Esophagus (tissue), 2 donors: Measurements from ENCODE around the gene RAD51B. TPM values are rescaled to one million over a fixed set of nuclear protein-coding genes. Genes with fewer than 3 reads are reported as not detected.

Source experiments
- H3K27ac ChIP-seq, 2 donors: one replicate each; pipeline ENCODE4 v1.5.1; 2013; ENCODE audit warnings: low read depth in 2 of 2, mild to moderate bottlenecking in 2 of 2, inconsistent platforms in 1 of 2, low read length in 1 of 2, moderate library complexity in 1 of 2
- H3K27me3 ChIP-seq, 2 donors: one replicate each; pipeline ENCODE4 v1.6.1; 2013; ENCODE audit warnings: low read length in 2 of 2, control low read depth in 1 of 2, mild to moderate bottlenecking in 1 of 2; ENCODE audit not compliant: insufficient read depth in 2 of 2, control insufficient read depth in 1 of 2
- H3K36me3 ChIP-seq, 2 donors: one replicate each; pipeline ENCODE4 v1.6.1; 2013; ENCODE audit warnings: low read length in 1 of 2; ENCODE audit not compliant: control insufficient read depth in 2 of 2, insufficient read depth in 2 of 2
- H3K4me1 ChIP-seq, 2 donors: one replicate each; pipeline ENCODE4 v1.6.1; 2013; ENCODE audit warnings: low read length in 1 of 2; ENCODE audit not compliant: control insufficient read depth in 2 of 2, insufficient read depth in 2 of 2
- H3K4me3 ChIP-seq, 2 donors: one replicate each; pipeline ENCODE4 v1.5.1; 2013; ENCODE audit warnings: low read length in 2 of 2, mild to moderate bottlenecking in 2 of 2, low read depth in 1 of 2, moderate library complexity in 1 of 2
- H3K9me3 ChIP-seq, 2 donors: one replicate each; pipeline ENCODE4 v1.6.1; 2013; ENCODE audit warnings: mild to moderate bottlenecking in 2 of 2, low read depth in 1 of 2, low read length in 1 of 2, moderate library complexity in 1 of 2; ENCODE audit not compliant: control insufficient read depth in 2 of 2, insufficient read depth in 1 of 2
- WGBS, 2 donors: extraction: QIAGEN DNeasy Blood & Tissue Kit; methylation state at CpG; one replicate each; pipeline ENCODE4 v1.1.7; 2013; 5-methylcytosine and 5-hydroxymethylcytosine counted together
- polyA plus RNA-seq, 2 donors: library from polyadenylated mRNA; stranded (reverse); fragments of 200-250 nt; gene quantifications; one replicate each; pipeline ENCODE4 v1.2.3, GENCODE V29; 2013
- donor health status: healthy with polysubstance abuse.
- donor health status: Bipolar disorder and iron deficiency.

Gene RAD51B
- polyA plus RNA-seq, 2 donors, result 3.2 to 4.0 TPM

- no peak overlapping the region for H3K27ac ChIP-seq
- H3K4me1 ChIP-seq, result peaks cover 4 to 6% of the 10 kb centered on the region in 2 donors
- no peaks in the 10 kb centered on the region for H3K9me3 ChIP-seq
- 77 to 78% methylated on average over 2 of the region's 2 CpGs for WGBS, 2 donors
- no peak overlapping the region for H3K4me3 ChIP-seq
- H3K27me3 ChIP-seq, result no peaks in the 10 kb centered on the region
- H3K36me3 ChIP-seq, result no peaks in the 10 kb centered on the region
Observed at GRCh38 chr14:68557648-68558047, 738.1 kb downstream of the RAD51B start.

- no peaks in the 10 kb centered on the region for H3K27me3 ChIP-seq
Observed at GRCh38 chr14:68558096-68558495, 738.5 kb downstream of the RAD51B start.

GRCh38 chr14:68559949-68560348, 740.4 kb downstream of the RAD51B start:
- Histone ChIP-seq H3K9me3 (no peaks in the 10 kb centered on the region), H3K36me3 (no peaks in the 10 kb centered on the region), H3K27ac (no peak overlapping the region), H3K4me1 (peaks cover 4 to 12% of the 10 kb centered on the region in 2 donors), H3K4me3 (no peak overlapping the region), H3K27me3 (no peaks in the 10 kb centered on the region)
- WGBS, 2 donors, result 93 to 94% methylated on average over 5 of the region's 5 CpGs

More at GRCh38 chr14:68558096-68558495, 738.5 kb downstream of the RAD51B start:
- H3K4me3 ChIP-seq, result no peak overlapping the region
- WGBS, 2 donors, result 96 to 97% methylated on average over 11 of the region's 11 CpGs
- H3K27ac ChIP-seq, result no peak overlapping the region
- H3K9me3 ChIP-seq, result no peaks in the 10 kb centered on the region
- peaks cover 4 to 6% of the 10 kb centered on the region in 2 donors for H3K4me1 ChIP-seq
- no peaks in the 10 kb centered on the region for H3K36me3 ChIP-seq

- 65 to 77% methylated on average over 9 to 10 of the region's 10 CpGs for WGBS, 2 donors
- no peak overlapping the region for H3K4me3 ChIP-seq
- H3K9me3 ChIP-seq, result no peaks in the 10 kb centered on the region
- H3K4me1 ChIP-seq, result peaks cover 3 to 15% of the 10 kb centered on the region in 2 donors
- no peak overlapping the region for H3K27ac ChIP-seq
- no peaks in the 10 kb centered on the region for H3K36me3 ChIP-seq
- H3K27me3 ChIP-seq, result no peaks in the 10 kb centered on the region
Observed at GRCh38 chr14:68561531-68562007, 742.0 kb downstream of the RAD51B start.

GRCh38 chr14:68562911-68563250, 743.3 kb downstream of the RAD51B start:
- H3K4me3 ChIP-seq, result no peak overlapping the region
- no peaks in the 10 kb centered on the region for H3K27me3 ChIP-seq
- peak overlapping the region; percentile 35 to 76 for H3K27ac ChIP-seq
- WGBS, 2 donors, result 67 to 77% methylated on average over 9 of the region's 9 CpGs
- no peaks in the 10 kb centered on the region for H3K9me3 ChIP-seq
- H3K4me1 ChIP-seq, result peaks cover 3 to 15% of the 10 kb centered on the region in 2 donors
- H3K36me3 ChIP-seq, result no peaks in the 10 kb centered on the region

GRCh38 chr14:68563251-68564131, 743.9 kb downstream of the RAD51B start:
- no peak overlapping the region for H3K4me3 ChIP-seq
- H3K27ac ChIP-seq, result peak overlapping the region; percentile 35 to 76
- no peaks in the 10 kb centered on the region for H3K27me3 ChIP-seq
- H3K9me3 ChIP-seq, result no peaks in the 10 kb centered on the region
- 40 to 47% methylated on average over 21 of the region's 21 CpGs for WGBS, 2 donors
- H3K4me1 ChIP-seq, result peaks cover 3 to 15% of the 10 kb centered on the region in 2 donors
- no peaks in the 10 kb centered on the region for H3K36me3 ChIP-seq

GRCh38 chr14:68564191-68564825, 744.7 kb downstream of the RAD51B start:
- no peaks in the 10 kb centered on the region for H3K27me3 ChIP-seq
- 79 to 87% methylated on average over 18 of the region's 18 CpGs for WGBS, 2 donors
- H3K4me1 ChIP-seq, result peaks cover 3 to 15% of the 10 kb centered on the region in 2 donors
- H3K4me3 ChIP-seq, result no peak overlapping the region
- H3K27ac ChIP-seq, result peak overlapping the region; percentile 35 to 76
- H3K36me3 ChIP-seq, result no peaks in the 10 kb centered on the region
- H3K9me3 ChIP-seq, result no peaks in the 10 kb centered on the region

- H3K4me3 ChIP-seq, result no peak overlapping the region
- no peaks in the 10 kb centered on the region for H3K27me3 ChIP-seq
- WGBS, 2 donors, result 70 to 73% methylated on average over 8 of the region's 8 CpGs
- H3K27ac ChIP-seq, result peak overlapping the region; percentile 52 to 78
- H3K36me3 ChIP-seq, result no peaks in the 10 kb centered on the region
- peaks cover 5 to 21% of the 10 kb centered on the region in 2 donors for H3K4me1 ChIP-seq
- no peaks in the 10 kb centered on the region for H3K9me3 ChIP-seq
Observed at GRCh38 chr14:68564826-68565759, 745.5 kb downstream of the RAD51B start.

- Histone ChIP-seq H3K4me3 (no peak overlapping the region), H3K4me1 (peaks cover 5 to 21% of the 10 kb centered on the region in 2 donors), H3K27ac (peak overlapping the region; percentile 52 to 78), H3K27me3 (no peaks in the 10 kb centered on the region), H3K36me3 (no peaks in the 10 kb centered on the region), H3K9me3 (no peaks in the 10 kb centered on the region)
- 40 to 60% methylated on average over 2 of the region's 2 CpGs for WGBS, 2 donors
Observed at GRCh38 chr14:68566075-68566474, 746.5 kb downstream of the RAD51B start.
